Activated CD4-positive, alpha-beta T cell treated with anti-CD3 and anti-CD28 coated beads for 36 hours (primary cell): Measurements from ENCODE around the gene HRAS. TPM values are rescaled to one million over a fixed set of nuclear protein-coding genes. Genes with fewer than 3 reads are reported as not detected.

ENCODE experiments used
- ATAC-seq: fragments of 200-7000 bp; cut with Tn5 transposase; one replicate; pipeline ENCODE4 v1.10.0; 2021; ENCODE audit warnings: mild to moderate bottlenecking, moderate library complexity
- CTCF ChIA-PET: fragments of 350-600 bp; sonication (Branson Sonifier 250); formaldehyde crosslinking; loops from one replicate; lab custom pipeline; 2021; ENCODE audit warnings: antibody characterized with exemption; lab: Charles Lee
- POLR2A ChIA-PET: fragments of 350-600 bp; sonication (Branson Sonifier 250); formaldehyde crosslinking; loops from one replicate; lab custom pipeline; 2021; ENCODE audit warnings: antibody characterized with exemption, inconsistent platforms; lab: Charles Lee
- DNase-seq: peaks from one replicate; pipeline ENCODE4 v3.0.0-alpha.2; 2020
- H3K27ac Mint-ChIP-seq: one replicate; pipeline ENCODE4 v1.8.0; 2021; ENCODE audit warnings: mixed read lengths
- H3K27me3 Mint-ChIP-seq: one replicate; pipeline ENCODE4 v1.8.0; 2021; ENCODE audit warnings: mixed read lengths
- H3K36me3 Mint-ChIP-seq: one replicate; pipeline ENCODE4 v1.8.0; 2021; ENCODE audit warnings: low read depth, mixed read lengths
- H3K4me1 Mint-ChIP-seq: one replicate; pipeline ENCODE4 v1.8.0; 2021; ENCODE audit warnings: mixed read lengths
- H3K4me3 Mint-ChIP-seq: one replicate; pipeline ENCODE4 v1.8.0; 2021; ENCODE audit warnings: mild to moderate bottlenecking, moderate library complexity, mixed read lengths
- H3K9me3 Mint-ChIP-seq: one replicate; pipeline ENCODE4 v1.8.0; 2021; ENCODE audit warnings: low read depth, mixed read lengths
- intact Hi-C, 2 experiments: fragments of 100-400 bp; cut with DNase I in 1 of 2; cut with micrococcal nuclease in 1 of 2; formaldehyde crosslinking; loops; one replicate each; pipeline versions ENCODE4 v1.14.2 to v1.15.1; 2022 to 2024; cut with DNase I, micrococcal nuclease
- total RNA-seq, 2 experiments: library from RNA; stranded (reverse); gene quantifications; one replicate each; pipeline ENCODE4 v1.2.3, GENCODE V29; 2021

The HRAS gene
- total RNA-seq, 2 experiments from 2014 or later: 26.8 to 41.9 TPM

DNA sequence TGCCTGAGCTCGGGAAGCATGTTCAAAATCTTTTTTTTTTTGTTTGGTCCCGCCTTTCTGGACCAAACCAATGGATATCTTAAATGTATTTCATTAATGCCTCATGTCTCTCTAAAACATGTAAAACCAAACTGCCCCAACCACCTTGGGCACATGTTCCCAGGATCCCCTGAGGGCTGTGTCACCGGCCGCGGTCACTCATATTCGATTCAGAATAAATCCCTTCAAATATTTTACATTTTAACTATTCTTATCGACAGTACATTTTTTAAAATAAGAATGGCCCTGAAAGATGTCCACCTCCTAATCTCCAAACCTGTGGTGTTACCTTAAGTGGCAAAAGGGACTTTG, 30.4 kb downstream of the HRAS start:
- peak overlapping the region; percentile 39 for H3K27ac Mint-ChIP-seq
- POLR2A ChIA-PET: no interaction called here
- H3K36me3 Mint-ChIP-seq: peaks cover 28% of the 10 kb centered on the region
- no peaks in the 10 kb centered on the region for H3K9me3 Mint-ChIP-seq
- no peak for ATAC-seq
- H3K4me1 Mint-ChIP-seq: peaks cover 22% of the 10 kb centered on the region
- DNase-seq: no peak
- intact Hi-C loops: no loop called here
- CTCF ChIA-PET: interaction anchor here (0.7 kb wide), 1 partner anchor 49 kb away, joined by 3 read pairs; no protein-coding TSS in a partner anchor
- no peaks in the 10 kb centered on the region for H3K27me3 Mint-ChIP-seq
- peak overlapping the region; percentile 93 for H3K4me3 Mint-ChIP-seq

DNA sequence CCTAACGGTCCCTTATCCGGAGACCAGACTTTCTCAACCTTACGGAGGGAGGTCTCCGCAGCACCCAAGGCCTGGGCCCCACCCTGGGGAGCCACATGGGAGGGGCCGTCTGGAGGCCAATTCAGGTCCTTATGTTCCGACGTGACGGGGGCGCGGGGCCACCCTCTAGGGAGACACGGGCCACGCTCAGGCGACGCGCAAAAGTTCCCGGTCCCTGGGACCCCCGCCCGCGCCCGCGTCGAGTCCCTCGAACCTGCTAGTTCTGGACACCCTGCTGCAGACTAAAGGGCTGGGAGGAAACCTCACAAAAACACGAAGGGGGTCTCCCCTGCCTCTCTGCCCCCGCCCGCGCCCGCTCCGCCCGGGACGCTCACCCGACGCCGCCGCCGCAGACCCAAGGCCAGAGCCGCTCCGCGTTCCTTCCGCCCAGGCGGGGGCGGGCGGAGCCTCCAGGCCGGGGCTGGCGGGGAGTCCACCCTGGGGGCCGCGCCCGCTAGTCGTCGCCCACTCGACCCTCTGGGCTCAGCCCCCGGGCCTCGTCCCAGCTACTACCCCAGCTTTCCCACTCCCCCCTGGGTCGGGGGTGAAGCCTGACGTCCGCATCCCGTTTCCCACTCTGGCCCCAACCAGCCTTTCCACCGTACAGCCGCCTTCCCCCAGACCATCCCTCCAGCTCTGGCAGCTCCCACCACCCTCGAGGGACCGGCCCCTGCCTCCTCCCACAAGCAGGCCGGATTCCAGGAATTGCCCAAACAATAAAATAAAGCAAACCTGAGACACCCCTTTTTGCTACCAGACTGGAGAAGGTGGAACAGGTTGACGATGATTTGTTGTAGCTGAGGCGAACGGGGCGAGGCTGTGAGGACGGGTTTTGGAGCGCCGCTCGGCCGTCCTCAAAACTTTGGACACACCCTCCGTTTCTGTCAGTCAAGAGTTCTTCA, 31.1 kb downstream of the HRAS start:
- peak; percentile 50 for DNase-seq
- no peak for ATAC-seq
- ChIA-PET POLR2A (no interaction called here), CTCF (interaction anchor here (0.6 kb wide), 1 partner anchor 14 kb away, joined by 3 read pairs; no protein-coding TSS in a partner anchor)
- H3K4me3 Mint-ChIP-seq: peak overlapping the region; percentile 93
- no peaks in the 10 kb centered on the region for H3K9me3 Mint-ChIP-seq
- intact Hi-C loops: no loop called here
- no peaks in the 10 kb centered on the region for H3K27me3 Mint-ChIP-seq
- H3K27ac Mint-ChIP-seq: peak overlapping the region; percentile 39
- peaks cover 22% of the 10 kb centered on the region for H3K4me1 Mint-ChIP-seq
- H3K36me3 Mint-ChIP-seq: peaks cover 26% of the 10 kb centered on the region

DNA sequence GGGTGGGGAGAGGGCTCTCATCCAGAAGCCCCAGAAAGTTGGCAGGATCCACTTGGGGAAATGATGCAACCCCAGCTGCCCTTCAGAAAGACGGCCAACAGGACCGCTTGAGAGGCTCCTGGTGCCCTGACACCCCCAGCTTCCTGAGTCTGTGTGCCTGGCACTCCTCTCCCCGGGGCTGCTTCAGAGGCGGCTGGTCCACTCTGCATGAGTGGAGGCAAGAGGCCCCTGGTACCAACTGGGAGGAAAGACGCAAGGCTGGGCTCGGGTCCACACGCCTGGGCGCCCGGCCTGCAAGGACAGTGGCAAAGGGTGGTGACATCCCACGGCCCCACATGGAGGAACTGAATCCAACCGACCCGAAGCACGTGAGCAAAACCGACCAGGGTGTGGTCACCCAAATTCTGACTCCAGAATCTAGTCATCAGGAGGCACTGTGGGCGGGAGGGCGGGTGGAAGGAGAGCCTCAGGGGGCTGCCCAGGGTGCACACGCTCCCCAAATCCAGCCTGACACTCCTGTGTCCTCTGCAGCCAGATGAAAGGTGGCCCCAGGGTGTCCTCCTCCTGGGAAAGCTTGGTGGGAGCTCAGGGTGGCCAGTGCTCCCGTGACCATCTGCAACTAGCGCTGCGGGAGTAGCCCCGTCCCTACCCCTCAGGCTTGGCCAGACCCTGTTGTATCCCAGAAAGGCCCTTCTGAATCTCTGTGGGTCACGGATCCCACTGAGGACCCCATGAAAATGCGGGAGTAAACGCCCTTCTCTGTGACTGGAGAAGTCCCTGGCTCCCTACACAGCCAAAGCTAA, 32.0 kb downstream of the HRAS start:
- intact Hi-C loops: no loop called here
- peak; percentile 61 for DNase-seq
- ChIA-PET POLR2A (no interaction called here), CTCF (interaction anchor here (0.6 kb wide), 1 partner anchor 15 kb away, joined by 3 read pairs; no protein-coding TSS in a partner anchor)
- peaks cover 22% of the 10 kb centered on the region for H3K4me1 Mint-ChIP-seq
- no peak overlapping the region for H3K27ac Mint-ChIP-seq
- ATAC-seq: no peak
- peaks cover 25% of the 10 kb centered on the region for H3K36me3 Mint-ChIP-seq
- H3K9me3 Mint-ChIP-seq: no peaks in the 10 kb centered on the region
- H3K27me3 Mint-ChIP-seq: no peaks in the 10 kb centered on the region
- peak overlapping the region; percentile 93 for H3K4me3 Mint-ChIP-seq

DNA sequence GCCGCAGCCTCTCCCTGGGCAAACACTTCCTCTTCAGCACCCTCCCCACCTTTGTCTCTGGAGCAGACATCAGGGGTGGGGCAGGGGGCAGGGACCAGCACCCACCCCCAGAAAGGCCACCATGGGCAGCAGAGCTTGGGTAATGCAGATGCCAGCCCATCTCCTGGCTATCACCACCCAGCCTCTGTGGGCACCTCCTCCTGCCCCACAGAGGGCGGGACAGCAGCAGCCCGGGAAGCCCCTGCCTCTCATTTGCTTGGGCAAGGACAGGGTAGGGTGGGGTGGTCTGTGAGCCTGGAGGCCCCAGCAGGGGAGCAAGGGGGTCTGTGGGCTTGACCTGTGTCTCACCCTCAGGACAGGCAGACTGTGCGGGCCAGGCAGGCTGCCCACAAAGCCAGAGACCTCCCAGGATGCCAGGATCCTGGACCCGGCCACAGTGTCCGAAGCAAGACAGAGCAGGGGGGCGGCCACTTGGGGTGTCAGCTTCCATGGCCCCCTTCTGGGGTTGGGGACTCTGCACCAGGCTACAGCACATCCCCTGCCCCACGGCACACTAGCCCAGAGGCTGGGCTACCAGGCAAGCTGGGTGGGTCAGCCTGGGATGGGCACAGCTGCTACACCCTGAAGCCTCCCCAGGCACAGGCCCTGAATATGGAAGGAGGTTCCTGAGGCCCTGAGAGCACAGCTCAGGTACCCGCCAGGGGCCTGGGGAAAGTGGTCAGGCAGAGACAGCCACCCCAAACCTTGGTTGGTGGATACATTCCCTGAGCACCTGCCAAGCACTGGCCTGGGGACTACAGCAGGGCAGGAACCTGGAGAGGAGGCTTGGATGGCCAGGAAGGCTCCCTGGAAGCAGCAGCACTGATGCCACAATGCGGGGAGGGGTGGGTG, 32.8 kb downstream of the HRAS start:
- no peak for DNase-seq
- ChIA-PET POLR2A (interaction anchor here (0.6 kb wide), 1 partner anchor 254 kb away, joined by 3 read pairs; no protein-coding TSS in a partner anchor), CTCF (no interaction called here)
- Mint-ChIP-seq H3K27ac (peak overlapping the region; percentile 37), H3K27me3 (no peaks in the 10 kb centered on the region), H3K36me3 (peaks cover 34% of the 10 kb centered on the region), H3K9me3 (no peaks in the 10 kb centered on the region), H3K4me3 (no peak overlapping the region), H3K4me1 (peaks cover 19% of the 10 kb centered on the region)
- intact Hi-C loops: no loop called here
- ATAC-seq: no peak

DNA sequence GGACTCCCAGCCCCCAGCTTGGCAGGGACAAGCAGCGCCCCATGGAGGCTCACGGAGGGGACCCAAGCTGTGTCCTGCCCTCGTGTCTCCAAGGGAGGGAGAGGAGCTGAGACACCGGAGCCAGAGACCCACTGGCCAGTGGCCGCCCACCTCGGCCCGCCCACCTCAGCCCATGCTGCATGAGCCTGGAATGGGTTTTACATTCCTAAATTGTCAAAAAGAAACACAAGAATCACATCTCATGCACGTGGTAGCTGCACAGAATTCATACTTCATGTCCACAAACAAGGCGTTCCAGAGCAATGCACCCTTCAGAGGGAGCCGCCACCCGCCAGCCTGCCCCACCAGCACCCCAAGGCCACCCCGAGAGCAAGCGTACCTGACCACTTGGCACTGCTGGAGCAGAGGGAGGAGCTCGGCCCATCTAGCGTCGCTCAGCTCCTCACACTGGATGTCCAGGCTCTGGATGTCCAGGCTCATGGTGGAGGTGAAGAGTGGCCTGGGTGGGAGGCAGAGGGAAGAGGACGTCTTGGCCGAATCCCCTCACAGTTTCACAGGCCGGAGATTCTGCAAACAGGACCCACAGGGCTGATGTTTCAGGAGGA, 33.6 kb downstream of the HRAS start:
- no peaks in the 10 kb centered on the region for H3K27me3 Mint-ChIP-seq
- ATAC-seq (no peak), DNase-seq (no peak)
- H3K4me1 Mint-ChIP-seq: peaks cover 19% of the 10 kb centered on the region
- H3K27ac Mint-ChIP-seq: no peak overlapping the region
- intact Hi-C loops: no loop called here
- no peak overlapping the region for H3K4me3 Mint-ChIP-seq
- ChIA-PET POLR2A (interaction anchor here (0.6 kb wide), 2 partner anchors 152 to 253 kb away, joined by 3 read pairs; no protein-coding TSS in a partner anchor), CTCF (no interaction called here)
- H3K9me3 Mint-ChIP-seq: no peaks in the 10 kb centered on the region
- H3K36me3 Mint-ChIP-seq: peaks cover 41% of the 10 kb centered on the region

DNA sequence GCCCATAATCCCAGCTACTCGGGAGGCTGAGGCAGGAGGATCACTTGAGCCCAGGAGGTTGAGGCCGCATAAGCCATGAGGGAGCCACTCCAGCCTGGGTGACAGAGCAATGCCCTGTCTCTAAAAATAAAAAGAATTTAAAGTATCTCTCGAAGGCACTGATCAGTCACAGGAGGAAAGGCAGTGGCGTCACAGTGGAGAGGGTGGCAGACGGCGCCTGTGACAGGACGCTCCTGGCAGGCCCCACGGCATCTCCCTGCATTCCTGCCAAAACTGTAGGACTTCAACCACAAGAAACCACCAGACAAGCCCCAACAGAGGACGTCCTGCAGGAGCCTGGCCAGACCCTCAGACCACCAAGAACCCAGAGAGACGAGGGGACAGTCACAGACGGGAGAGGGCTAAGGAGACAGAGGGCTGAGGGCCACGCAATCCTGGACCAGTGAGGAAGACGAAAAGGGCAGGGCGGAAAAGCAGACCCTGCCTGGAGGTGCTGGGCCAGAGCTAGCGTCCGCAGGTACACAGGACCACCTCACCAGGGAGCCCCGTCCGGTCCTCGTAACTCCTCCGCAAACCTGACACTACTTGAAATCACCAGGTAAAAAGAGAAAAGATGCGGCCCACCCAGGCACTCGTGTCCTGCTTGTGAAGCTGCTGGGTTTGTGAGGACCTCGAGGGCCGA, 34.2 kb downstream of the HRAS start:
- Mint-ChIP-seq H3K4me1 (peaks cover 19% of the 10 kb centered on the region), H3K27me3 (no peaks in the 10 kb centered on the region), H3K9me3 (no peaks in the 10 kb centered on the region), H3K27ac (no peak overlapping the region), H3K36me3 (peaks cover 42% of the 10 kb centered on the region), H3K4me3 (no peak overlapping the region)
- intact Hi-C loops: no loop called here
- ATAC-seq: no peak
- DNase-seq: no peak
- ChIA-PET CTCF (no interaction called here), POLR2A (interaction anchor here (0.6 kb wide), 1 partner anchor 153 kb away, joined by 3 read pairs; no protein-coding TSS in a partner anchor)

DNA sequence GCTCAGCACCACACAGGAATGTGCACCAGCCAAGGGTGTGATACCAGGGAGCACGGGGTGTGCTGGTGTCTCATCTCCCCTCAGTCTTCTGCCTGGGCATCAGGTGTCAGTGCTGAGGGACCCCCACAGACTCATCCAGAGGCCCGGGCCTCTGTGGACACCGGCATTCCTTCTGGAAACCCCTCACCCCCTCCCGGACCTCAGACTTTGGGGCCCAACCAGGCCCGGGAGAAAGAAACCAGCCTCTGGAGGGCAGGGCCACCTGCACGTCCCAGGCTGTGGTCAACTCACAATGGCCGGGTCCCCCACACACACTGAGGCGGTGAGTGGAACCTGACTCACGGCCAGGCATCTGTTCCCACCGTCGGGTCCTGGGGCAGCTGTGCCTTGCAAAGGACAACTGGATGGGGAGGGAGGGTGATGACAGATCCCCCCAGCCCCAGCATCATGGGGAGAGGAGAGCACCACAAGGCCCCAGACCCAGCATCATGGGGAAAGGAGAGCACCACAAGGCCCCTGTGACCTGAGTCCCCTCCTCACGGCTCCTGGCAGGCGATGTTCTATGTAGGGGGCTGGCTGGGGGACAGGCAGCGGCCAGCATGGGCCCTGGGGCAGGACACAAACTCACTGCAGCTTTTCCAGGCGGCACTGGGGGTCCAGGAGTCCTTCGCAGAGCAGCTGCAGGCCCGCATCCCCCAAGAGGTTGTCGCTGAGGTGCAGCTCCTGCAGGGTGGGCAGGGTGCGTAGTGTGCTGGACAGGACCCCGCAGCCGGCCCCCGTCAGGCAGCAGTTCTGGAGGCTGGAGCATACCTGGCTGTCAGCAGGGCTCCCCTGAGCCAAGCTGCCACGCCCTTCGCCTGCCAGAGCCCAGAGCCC, 35.9 kb downstream of the HRAS start:
- H3K9me3 Mint-ChIP-seq: no peaks in the 10 kb centered on the region
- ATAC-seq (no peak), DNase-seq (no peak)
- ChIA-PET CTCF (interaction anchor here (0.7 to 1.0 kb wide), 2 partner anchors 43 to 277 kb away, joined by 3 read pairs; no protein-coding TSS in a partner anchor), POLR2A (no interaction called here)
- no peak overlapping the region for H3K4me3 Mint-ChIP-seq
- intact Hi-C loops: no loop called here
- peaks cover 8% of the 10 kb centered on the region for H3K4me1 Mint-ChIP-seq
- no peaks in the 10 kb centered on the region for H3K27me3 Mint-ChIP-seq
- H3K27ac Mint-ChIP-seq: no peak overlapping the region
- H3K36me3 Mint-ChIP-seq: peaks cover 40% of the 10 kb centered on the region

DNA sequence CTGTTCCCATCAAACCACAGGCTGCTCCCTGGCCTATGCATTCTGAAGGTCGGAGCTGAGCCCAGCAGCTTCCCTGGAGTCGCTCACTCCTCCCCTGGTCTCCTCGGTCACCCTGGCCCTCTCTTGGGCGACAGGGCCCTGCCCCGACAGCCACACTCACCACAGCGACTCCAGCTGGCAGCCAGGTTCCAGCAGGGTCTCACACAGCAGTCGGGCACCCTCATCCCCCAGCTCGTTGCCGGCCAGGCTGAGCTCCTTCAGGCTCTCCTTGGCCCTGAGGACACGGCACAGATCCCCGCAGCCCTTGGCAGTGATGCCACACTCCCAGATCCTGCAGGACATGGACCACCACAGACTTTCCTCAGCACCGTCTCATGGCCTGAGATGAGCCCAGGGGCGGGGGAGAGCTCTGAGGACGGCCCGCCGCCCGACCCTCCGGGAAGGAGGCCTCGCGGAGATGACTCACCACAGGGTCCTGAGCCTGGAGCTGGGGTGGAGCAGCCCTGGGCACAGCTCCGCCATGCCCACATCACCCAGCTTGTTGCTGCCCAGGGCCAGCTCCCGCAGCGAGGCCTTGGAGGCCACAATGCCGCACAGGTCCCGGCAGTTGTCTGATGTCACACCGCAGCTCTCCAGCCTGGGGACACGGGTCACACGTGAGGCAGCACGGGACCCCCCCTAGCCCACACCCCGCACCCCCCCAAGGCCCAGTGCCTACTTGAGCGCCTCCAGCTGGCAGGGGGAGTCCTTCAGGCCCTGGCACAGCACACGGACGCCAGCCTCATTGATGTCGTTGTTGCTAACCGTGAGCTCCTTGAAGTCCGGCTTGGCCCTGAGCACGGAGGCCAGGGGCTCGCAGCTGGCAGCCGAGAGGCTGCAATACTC, 36.8 kb downstream of the HRAS start:
- Mint-ChIP-seq H3K9me3 (no peaks in the 10 kb centered on the region), H3K36me3 (peaks cover 39% of the 10 kb centered on the region), H3K4me1 (peaks cover 3% of the 10 kb centered on the region), H3K27ac (no peak overlapping the region), H3K4me3 (no peak overlapping the region), H3K27me3 (no peaks in the 10 kb centered on the region)
- intact Hi-C loops: no loop called here
- ChIA-PET POLR2A (no interaction called here), CTCF (interaction anchor here (0.7 to 1.0 kb wide), 3 partner anchors 43 to 278 kb away, joined by 3 read pairs; no protein-coding TSS in a partner anchor)
- ATAC-seq (no peak), DNase-seq (no peak)
